Measurements from ENCODE around the gene PDZRN3.

- no peak for TF ChIP-seq EZH2 (IDR thresholded peaks at IDR 0.05; ENCODE audit: insufficient read depth, poor library complexity, severe bottlenecking)
- TF ChIP-seq EZH2phosphoT487 (IDR thresholded peaks at IDR 0.05; ENCODE audit: insufficient read depth, low read depth) = no peak
Observed at GRCh38 chr3:73623346-73623745, 1.4 kb downstream of the PDZRN3 start.
